Suprapubic skin (tissue), 4 donors: Measurements from ENCODE around the gene KRTAP1-4.

Experiments
- CTCF ChIP-seq, 2 donors: fragments of 200-600 bp in 1 of 2; fragments of 450-650 bp in 1 of 2; sonication (generic) in 1 of 2; IDR thresholded peaks; one replicate each; pipeline ENCODE4 v1.5.1; 2016 to 2019; ENCODE audit warnings: antibody characterized with exemption in 2 of 2, mild to moderate bottlenecking in 1 of 2, moderate library complexity in 1 of 2
- EP300 ChIP-seq: sonication (generic); formaldehyde crosslinking; IDR thresholded peaks from one replicate; pipeline ENCODE4 v1.6.1; 2017; ENCODE audit warnings: antibody characterized with exemption
- POLR2A ChIP-seq, 2 donors: fragments of 450-650 bp; IDR thresholded peaks; one replicate each; pipeline ENCODE4 v1.6.1; 2017; ENCODE audit warnings: antibody characterized with exemption in 2 of 2, mild to moderate bottlenecking in 2 of 2, moderate library complexity in 2 of 2
- POLR2AphosphoS5 ChIP-seq, 3 donors: sonication (generic); formaldehyde crosslinking; IDR thresholded peaks; one replicate each; pipeline ENCODE4 v1.6.1; 2017; ENCODE audit warnings: antibody characterized with exemption in 3 of 3

GRCh38 chr17:41003926-41004325 is 26.1 kb downstream of the KRTAP1-4 start:
- TF ChIP-seq CTCF (IDR thresholded peaks at IDR 0.05) (no peak), EP300 (no peak), POLR2A (IDR thresholded peaks at IDR 0.05) (no peak), POLR2AphosphoS5 (IDR thresholded peaks at IDR 0.05) (no peak)
